Measurements from ENCODE around the gene C1QA.

DNA sequence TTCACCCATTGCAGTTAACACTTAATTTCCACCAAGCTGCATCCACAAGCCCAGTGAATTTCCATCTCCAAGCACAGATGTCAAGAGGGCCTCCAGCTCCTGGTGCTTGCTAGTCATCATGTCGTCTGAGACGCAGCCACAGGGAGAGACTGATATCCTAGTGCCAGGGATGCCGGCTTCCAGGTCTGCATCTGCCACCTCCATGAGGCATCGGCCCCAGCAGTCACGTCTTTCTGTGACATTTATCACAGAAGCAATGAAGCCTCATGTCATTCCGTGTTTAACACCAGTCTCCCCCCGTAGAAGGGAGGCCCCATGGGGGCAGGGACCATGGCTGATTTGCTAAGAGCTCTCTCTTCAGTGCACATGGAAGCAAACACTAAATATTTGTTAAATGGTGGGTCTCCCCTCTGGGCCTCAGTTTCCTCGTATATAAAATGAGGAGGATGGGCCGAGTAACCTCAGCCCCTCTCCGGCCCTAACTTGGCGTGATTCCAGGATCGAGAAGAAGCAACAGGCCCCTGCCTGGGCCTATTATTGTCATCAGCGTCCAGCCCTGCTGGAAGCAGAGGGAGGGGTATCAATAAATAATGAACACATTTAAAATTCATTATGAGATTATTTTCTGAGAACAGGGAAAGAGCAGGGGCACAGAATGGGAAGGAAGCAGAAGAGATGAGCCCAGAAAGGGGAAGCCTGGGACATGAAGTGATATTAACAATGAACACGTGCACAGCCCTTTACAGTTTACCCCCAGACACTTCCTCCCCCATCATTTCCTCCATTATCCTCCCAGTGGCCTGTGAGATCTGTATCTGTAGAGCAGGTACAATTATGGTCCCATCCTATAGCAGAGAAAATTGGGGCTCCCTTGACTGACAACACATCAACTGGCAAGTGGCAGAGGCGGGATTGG is 15.8 kb downstream of the C1QA start:
- no peak for TF ChIP-seq SP1 (CRISPR knock-in tag; conservative IDR thresholded peaks at IDR 0.05)
- TF ChIP-seq SMAD3 (CRISPR knock-in tag; IDR thresholded peaks at IDR 0.05; ENCODE audit: borderline replicate concordance), result no peak
- no peak for TF ChIP-seq ZNF532 (CRISPR knock-in tag; IDR thresholded peaks at IDR 0.05; ENCODE audit: borderline replicate concordance)
- TF ChIP-seq, protein P1, sequence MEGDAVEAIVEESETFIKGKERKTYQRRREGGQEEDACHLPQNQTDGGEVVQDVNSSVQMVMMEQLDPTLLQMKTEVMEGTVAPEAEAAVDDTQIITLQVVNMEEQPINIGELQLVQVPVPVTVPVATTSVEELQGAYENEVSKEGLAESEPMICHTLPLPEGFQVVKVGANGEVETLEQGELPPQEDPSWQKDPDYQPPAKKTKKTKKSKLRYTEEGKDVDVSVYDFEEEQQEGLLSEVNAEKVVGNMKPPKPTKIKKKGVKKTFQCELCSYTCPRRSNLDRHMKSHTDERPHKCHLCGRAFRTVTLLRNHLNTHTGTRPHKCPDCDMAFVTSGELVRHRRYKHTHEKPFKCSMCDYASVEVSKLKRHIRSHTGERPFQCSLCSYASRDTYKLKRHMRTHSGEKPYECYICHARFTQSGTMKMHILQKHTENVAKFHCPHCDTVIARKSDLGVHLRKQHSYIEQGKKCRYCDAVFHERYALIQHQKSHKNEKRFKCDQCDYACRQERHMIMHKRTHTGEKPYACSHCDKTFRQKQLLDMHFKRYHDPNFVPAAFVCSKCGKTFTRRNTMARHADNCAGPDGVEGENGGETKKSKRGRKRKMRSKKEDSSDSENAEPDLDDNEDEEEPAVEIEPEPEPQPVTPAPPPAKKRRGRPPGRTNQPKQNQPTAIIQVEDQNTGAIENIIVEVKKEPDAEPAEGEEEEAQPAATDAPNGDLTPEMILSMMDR (IDR thresholded peaks at IDR 0.05), result no peak
- no peak for TF ChIP-seq SMAD4 (CRISPR knock-in tag; IDR thresholded peaks at IDR 0.05)

Measured in WTC11 (cell line).